GM18909 (cell line): ENCODE data around the gene ACSM2B.
"Not testable (repeated sequence)": the region's sequence is repeated elsewhere in the genome, so short reads cannot be mapped to it uniquely, and the experiment has no call there.

Experiments used
- ATAC-seq: cut with Tn5 transposase; IDR thresholded peaks from one replicate; pipeline ENCODE4 v1.9.1; 2021; ENCODE audit warnings: mild to moderate bottlenecking; ENCODE audit not compliant: unreplicated experiment, poor library complexity

ACSM2B gene

GRCh38 chr16:20576145-20576544 is at the start of gene ACSM2B:
Gene ACSM2B (minus strand): TSS chr16:20576367. CDS start chr16:20564845, 11,522 bp downstream.
- not testable (repeated sequence) for ATAC-seq

- ATAC-seq = no peak
Measured at GRCh38 chr16:20624882-20625807, 49.0 kb upstream of the ACSM2B start.

GRCh38 chr16:20624205-20624604 is 48.0 kb upstream of the ACSM2B start:
- no peak for ATAC-seq

GRCh38 chr16:20622498-20622870 is 46.3 kb upstream of the ACSM2B start:
- no peak for ATAC-seq

GRCh38 chr16:20621406-20621805 is 45.2 kb upstream of the ACSM2B start:
- no peak for ATAC-seq

- no peak for ATAC-seq
Measured at GRCh38 chr16:20620770-20621169, 44.6 kb upstream of the ACSM2B start.

GRCh38 chr16:20620003-20620402 is 43.8 kb upstream of the ACSM2B start:
- no peak for ATAC-seq

GRCh38 chr16:20617271-20617670 is 41.1 kb upstream of the ACSM2B start:
- no peak for ATAC-seq

- ATAC-seq = no peak
Measured at GRCh38 chr16:20614186-20615141, 38.3 kb upstream of the ACSM2B start.

- no peak for ATAC-seq
Measured at GRCh38 chr16:20613481-20614185, 37.5 kb upstream of the ACSM2B start.

GRCh38 chr16:20612551-20613480 is 36.6 kb upstream of the ACSM2B start:
- no peak for ATAC-seq

GRCh38 chr16:20611975-20612481 is 35.9 kb upstream of the ACSM2B start:
- no peak for ATAC-seq

GRCh38 chr16:20611350-20611902 is 35.3 kb upstream of the ACSM2B start:
- ATAC-seq = no peak

- no peak for ATAC-seq
Measured at GRCh38 chr16:20610892-20611349, 34.8 kb upstream of the ACSM2B start.

- no peak for ATAC-seq
Measured at GRCh38 chr16:20610211-20610891, 34.2 kb upstream of the ACSM2B start.

GRCh38 chr16:20602205-20602604 is 26.0 kb upstream of the ACSM2B start:
- not testable (repeated sequence) for ATAC-seq

GRCh38 chr16:20599475-20599874 is 23.3 kb upstream of the ACSM2B start:
- ATAC-seq = not testable (repeated sequence)

GRCh38 chr16:20598832-20599469 is 22.8 kb upstream of the ACSM2B start:
- ATAC-seq = no peak
